Heart left ventricle (tissue), 16 donors: Measurements from ENCODE around the gene SLC6A20. TPM values are rescaled to one million over a fixed set of nuclear protein-coding genes. Genes with fewer than 3 reads are reported as not detected.
A peak's percentile ranks its signal among the peaks of the same experiment; 100 is the strongest.

Source experiments
- ATAC-seq, 4 donors: fragments of 200-7000 bp; cut with Tn5 transposase; one replicate each; pipeline ENCODE4 v1.9.1; 2020 to 2022; ENCODE audit warnings: moderate library complexity in 4 of 4, mild to moderate bottlenecking in 3 of 4, moderate number of reproducible peaks in 1 of 4
- DNase-seq, 5 donors: peaks; one replicate each; pipeline ENCODE4 v3.0.0-alpha.2; 2020
- H3K27ac ChIP-seq, 12 donors: fragments of 200-600 bp; sonication (generic) in 4 of 12; one replicate each; pipeline versions ENCODE4 v1.5.0 to v1.8.0; 2016 to 2022; ENCODE audit warnings: mild to moderate bottlenecking in 2 of 12
- H3K27me3 ChIP-seq, 9 donors: fragments of 200-600 bp; sonication (generic) in 2 of 9; one replicate each; pipeline versions ENCODE4 v1.5.1 to v1.8.0; 2016 to 2022; ENCODE audit warnings: mild to moderate bottlenecking in 3 of 9
- H3K36me3 ChIP-seq, 9 donors: fragments of 200-600 bp; sonication (generic) in 2 of 9; one replicate each; pipeline versions ENCODE4 v1.5.0 to v1.8.0; 2018 to 2022; ENCODE audit warnings: mild to moderate bottlenecking in 2 of 9
- H3K4me1 ChIP-seq, 12 donors: fragments of 200-600 bp; sonication (generic) in 4 of 12; one replicate each; pipeline versions ENCODE4 v1.5.0 to v1.8.0; 2016 to 2022; ENCODE audit warnings: mild to moderate bottlenecking in 3 of 12
- H3K4me3 ChIP-seq, 12 donors: fragments of 200-600 bp; sonication (generic) in 4 of 12; one replicate each; pipeline versions ENCODE4 v1.5.0 to v1.8.0; 2017 to 2022; ENCODE audit warnings: mild to moderate bottlenecking in 9 of 12, moderate library complexity in 4 of 12
- H3K9me3 ChIP-seq, 12 donors: fragments of 200-600 bp; sonication (generic) in 4 of 12; one replicate each; pipeline versions ENCODE4 v1.5.0 to v1.8.0; 2016 to 2022; ENCODE audit warnings: mild to moderate bottlenecking in 1 of 12
- CTCF ChIP-seq, 12 donors: fragments of 200-600 bp; sonication (generic) in 4 of 12; IDR thresholded peaks; one replicate each; pipeline versions ENCODE4 v1.5.0 to v1.8.0; 2018 to 2022; ENCODE audit warnings: antibody characterized with exemption in 12 of 12, mild to moderate bottlenecking in 5 of 12
- POLR2A ChIP-seq, 2 donors: fragments of 450-650 bp; IDR thresholded peaks; one replicate each; pipeline ENCODE4 v1.6.1; 2017; ENCODE audit warnings: antibody characterized with exemption in 2 of 2, mild to moderate bottlenecking in 2 of 2, moderate library complexity in 2 of 2
- WGBS, 4 donors: extraction: QIAGEN DNeasy Blood & Tissue Kit in 2 of 4; methylation state at CpG; one replicate each; pipeline versions ENCODE4 v1.1.5 to v1.1.7; 2013 to 2018; 5-methylcytosine and 5-hydroxymethylcytosine counted together
- intact Hi-C, 10 donors: fragments of 100-400 bp; cut with DNase I; formaldehyde crosslinking; loops; one replicate each; pipeline versions ENCODE4 v1.11.1 to v1.14.2; 2022
- polyA plus RNA-seq, 2 donors: library from polyadenylated mRNA; stranded (reverse); fragments of 200-250 nt; gene quantifications; one replicate each; pipeline ENCODE4 v1.2.3, GENCODE V29; 2013
- total RNA-seq, 9 donors: library from RNA; depleted of rRNA in 2 of 9; stranded (reverse); fragments of >200 nt in 2 of 9; fragmentation: NEBNext Ultra II Directional in 3 of 9; extraction: Animal tissue kit (Norgen Biotek cat#: 25700) in 3 of 9; gene quantifications; one replicate each; pipeline versions ENCODE4 v1.1.0 to v1.2.4, GENCODE V29; 2016 to 2023
- donor health status: ischemic (EF 13 %, LVEDD 7.1; RV severe dilation, severe dysfunction).
- donor health status: healthy with polysubstance abuse.
- donor health status: DM: no; HTN: yes; CAD: no.
- donor health status: DM: no; HTN: no; CAD: no.
- donor health status: ischemic (EF 25% LVEDD 6.9; RV normal size, moderate dysfunction).
- donor health status: ischemic (EF 25% LVEDD 5.7; RV mildly dilated, moderate dysfunction).
- donor health status: healthy.
- donor health status: DM: yes; HTN: yes; CAD: no.
- donor health status: ischemic (EF 35%, LVEDD 5.7; RV mildly dilated, moderate dysfunction).
- donor health status: nonischemic (EF 11% LVEDD 7.7; RV severe dilation, severe dysfunction).
- donor health status: DM: yes; HTN: yes; CAD: no.
- donor health status: PGD.
- donor health status: ischemic (EF 29% LVEDD 5.4; RV normal size, mild dysfunction).
- donor health status: nonischemic (EF 23%, LVEDD 6.1; RV moderate dilation, normal function).

The SLC6A20 gene
- total and polyA plus RNA-seq, 11 donors, result 0.12 to 0.59 (median 0.19) TPM; not detected in 8

GRCh38 chr3:45776611-45777010 lies 19.7 kb downstream of the SLC6A20 start:
- Histone ChIP-seq H3K4me1 (no peaks in the 10 kb centered on the region), H3K9me3 (no peaks in the 10 kb centered on the region), H3K27ac (no peak overlapping the region), H3K27me3 (no peaks in the 10 kb centered on the region), H3K4me3 (no peak overlapping the region), H3K36me3 (no peaks in the 10 kb centered on the region)
- intact Hi-C loops, result no loop called here
- TF ChIP-seq CTCF (IDR thresholded peaks at IDR 0.05) (no peak), POLR2A (IDR thresholded peaks at IDR 0.05) (no peak)
- DNase-seq (peak in 1 of 5 donors; percentile 10), ATAC-seq (no peak)
- 51 to 62% (median 57%) methylated on average over 6 to 8 of the region's 8 CpGs for WGBS, 4 donors

DNA sequence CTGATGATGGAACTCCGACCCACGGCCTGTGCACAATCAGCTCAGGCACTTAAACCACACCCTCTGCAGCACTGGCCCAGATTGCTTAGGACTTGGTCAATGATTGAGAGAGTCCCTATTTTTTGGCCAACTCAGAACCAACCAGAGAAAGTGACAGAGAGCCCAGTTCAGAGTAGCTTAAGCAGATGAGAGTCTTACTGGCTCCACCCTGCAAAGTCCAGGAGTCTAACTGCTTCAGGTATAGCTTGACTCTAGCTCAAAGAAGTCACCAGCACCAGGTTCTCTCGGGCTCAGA lies 20.1 kb downstream of the SLC6A20 start:
- Histone ChIP-seq H3K4me3 (no peak overlapping the region), H3K36me3 (no peaks in the 10 kb centered on the region), H3K27ac (no peak overlapping the region), H3K4me1 (no peaks in the 10 kb centered on the region), H3K27me3 (no peaks in the 10 kb centered on the region), H3K9me3 (no peaks in the 10 kb centered on the region)
- no peak for ATAC-seq
- WGBS, 4 donors, result 59 to 84% (median 70%) methylated on average over 3 of the region's 3 CpGs
- TF ChIP-seq CTCF (IDR thresholded peaks at IDR 0.05) (no peak), POLR2A (IDR thresholded peaks at IDR 0.05) (no peak)
- intact Hi-C loops, result no loop called here
- peak in 1 of 5 donors; percentile 9 for DNase-seq

DNA sequence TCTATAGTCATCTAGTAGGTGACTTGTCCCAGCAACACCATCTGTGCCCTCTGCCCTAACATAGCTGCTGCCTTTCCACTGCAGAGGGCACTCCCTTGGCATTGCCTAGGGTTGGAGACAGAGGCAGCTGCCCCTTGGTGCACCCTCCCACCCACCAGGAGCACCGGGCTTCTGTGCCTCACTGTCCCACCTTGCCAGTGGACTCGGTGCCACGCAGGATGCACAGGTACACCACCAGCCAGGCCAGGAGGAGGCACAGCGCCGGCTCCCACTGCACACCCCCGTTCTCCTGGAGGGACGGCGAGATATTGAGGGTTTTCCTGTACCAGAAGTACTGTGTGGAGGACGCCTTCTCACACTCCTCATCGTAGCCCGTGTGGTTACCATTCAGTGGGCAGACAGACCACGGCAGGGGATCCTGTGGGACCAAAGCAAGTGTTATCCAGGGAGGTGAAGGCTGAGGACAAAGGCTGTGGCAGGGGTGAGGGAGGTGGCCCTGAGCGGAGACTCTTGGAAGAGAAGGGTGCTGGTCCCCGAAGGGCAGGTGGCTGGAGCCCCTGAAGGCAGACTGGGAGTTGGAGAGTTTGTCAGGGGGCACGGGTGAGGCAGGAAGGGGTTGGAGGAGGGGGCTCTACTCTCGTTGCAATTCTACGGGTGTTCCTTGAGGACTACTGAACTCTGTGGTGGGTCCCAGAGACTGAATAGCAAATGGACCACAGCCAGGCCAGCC lies 20.6 kb downstream of the SLC6A20 start:
- H3K9me3 ChIP-seq, result no peaks in the 10 kb centered on the region
- intact Hi-C loops, result no loop called here
- no peak overlapping the region for H3K4me3 ChIP-seq
- no peak for ATAC-seq
- TF ChIP-seq CTCF (IDR thresholded peaks at IDR 0.05) (no peak), POLR2A (IDR thresholded peaks at IDR 0.05) (no peak)
- H3K27ac ChIP-seq, result no peak overlapping the region
- WGBS, 4 donors, result 86 to 90% (median 89%) methylated on average over 17 of the region's 17 CpGs
- H3K4me1 ChIP-seq, result no peaks in the 10 kb centered on the region
- H3K27me3 ChIP-seq, result peaks cover 0 to 2% (median 0%) of the 10 kb centered on the region in 9 donors
- no peaks in the 10 kb centered on the region for H3K36me3 ChIP-seq
- DNase-seq, result peak in 1 of 5 donors; percentile 9

- DNase-seq (peak in 1 of 5 donors; percentile 3), ATAC-seq (no peak)
- no peaks in the 10 kb centered on the region for H3K9me3 ChIP-seq
- no peak overlapping the region for H3K27ac ChIP-seq
- TF ChIP-seq POLR2A (IDR thresholded peaks at IDR 0.05), result no peak
- no peak for TF ChIP-seq CTCF (IDR thresholded peaks at IDR 0.05)
- H3K4me1 ChIP-seq, result no peaks in the 10 kb centered on the region
- H3K4me3 ChIP-seq, result no peak overlapping the region
- peaks cover 0 to 3% (median 0%) of the 10 kb centered on the region in 9 donors for H3K27me3 ChIP-seq
- no peaks in the 10 kb centered on the region for H3K36me3 ChIP-seq
- WGBS, 4 donors, result 78 to 85% (median 81%) methylated on average over 8 of the region's 8 CpGs
- intact Hi-C loops, result no loop called here
Observed at GRCh38 chr3:45774581-45775521, 21.5 kb downstream of the SLC6A20 start.
